A673 (cell line): ENCODE measurements around the gene FHIT. TPM values are rescaled to one million over a fixed set of nuclear protein-coding genes. Genes with fewer than 3 reads are reported as not detected.

Experiments used
- BruUV-seq: library from RNA; stranded (reverse); fragments of 400-500 nt; replicated peaks from 2 replicates; lab custom pipeline; 2021; lab: Mats Ljungman, UMichigan
- CTCF ChIA-PET: fragments of 300-600 bp; sonication (Branson Sonifier 250); formaldehyde crosslinking; loops from one replicate; lab custom pipeline; 2022; ENCODE audit warnings: antibody characterized with exemption; lab: Charles Lee
- POLR2A ChIA-PET: fragments of 300-600 bp; sonication (Branson Sonifier 250); formaldehyde crosslinking; loops from one replicate; lab custom pipeline; 2022; ENCODE audit warnings: antibody characterized with exemption; ENCODE audit not compliant: low non-redundant PET; lab: Charles Lee
- DNase-seq: peaks from one replicate; pipeline ENCODE4 v3.0.0-alpha.2; 2015; ENCODE audit warnings: low spot score
- H3K27ac ChIP-seq: fragments of 200-600 bp; sonication (generic); 2 replicates; pipeline ENCODE4 v1.5.1; 2016; ENCODE audit warnings: mixed run types, low read depth, mild to moderate bottlenecking, mixed read lengths, antibody characterized with exemption, low read length; ENCODE audit not compliant: poor library complexity, severe bottlenecking
- H3K27me3 ChIP-seq: fragments of 200-600 bp; sonication (generic); replicated peaks from 2 replicates; pipeline ENCODE4 v1.6.1; 2017; ENCODE audit warnings: mixed run types, low read depth, mild to moderate bottlenecking, mixed read lengths, antibody characterized with exemption, low read length; ENCODE audit not compliant: insufficient read depth, poor library complexity
- H3K36me3 ChIP-seq: fragments of 200-600 bp; sonication (generic); 2 replicates; pipeline ENCODE4 v1.6.1; 2016; ENCODE audit warnings: mixed run types, mild to moderate bottlenecking, mixed read lengths, antibody characterized with exemption, low read length; ENCODE audit not compliant: insufficient read depth, poor library complexity, severe bottlenecking
- H3K4me1 ChIP-seq: fragments of 200-600 bp; sonication (generic); 2 replicates; pipeline ENCODE4 v1.6.1; 2017; ENCODE audit warnings: mixed run types, mild to moderate bottlenecking, mixed read lengths, antibody characterized with exemption, low read length; ENCODE audit not compliant: insufficient read depth, poor library complexity, severe bottlenecking
- H3K4me3 ChIP-seq: fragments of 200-600 bp; sonication (generic); 2 replicates; pipeline ENCODE4 v1.5.1; 2016; ENCODE audit warnings: low read depth, mixed run types, mild to moderate bottlenecking, mixed read lengths, low read length; ENCODE audit not compliant: poor library complexity, severe bottlenecking
- H3K9me3 ChIP-seq: fragments of 200-600 bp; sonication (generic); 2 replicates; pipeline ENCODE4 v1.6.1; 2016; ENCODE audit warnings: mixed run types, low read depth, mild to moderate bottlenecking, mixed read lengths, antibody characterized with exemption, low read length; ENCODE audit not compliant: poor library complexity, severe bottlenecking
- CTCF ChIP-seq: fragments of 300-800, 200-600 bp; sonication (generic); conservative IDR thresholded peaks from 2 replicates; pipeline ENCODE4 v1.5.1; 2017; ENCODE audit warnings: low read depth, mild to moderate bottlenecking, antibody characterized with exemption, low read length, moderate library complexity, mixed read lengths
- EZH2 ChIP-seq: fragments of 200-600 bp; sonication (generic); IDR thresholded peaks from 2 replicates; pipeline ENCODE4 v1.6.1; 2017; ENCODE audit warnings: borderline replicate concordance, low read depth, mild to moderate bottlenecking, mixed read lengths, antibody characterized with exemption, low read length; ENCODE audit not compliant: poor library complexity, severe bottlenecking
- intact Hi-C: fragments of 100-400 bp; cut with micrococcal nuclease; formaldehyde crosslinking; loops from one replicate; pipeline ENCODE4 v1.10.0; 2022; ENCODE audit not compliant: unreplicated experiment
- total RNA-seq: library from RNA; stranded (reverse); gene quantifications from 2 replicates; pipeline ENCODE4 v1.2.3, GENCODE V29; 2021

The FHIT gene
- total RNA-seq, 1 experiment from 2014 or later: not detected

- H3K9me3 ChIP-seq: no peaks in the 10 kb centered on the region
- H3K4me1 ChIP-seq: no peaks in the 10 kb centered on the region
Measured at GRCh38 chr3:59730591-59730990, 1520.7 kb downstream of the FHIT start.

GRCh38 chr3:59728587-59728908, 1522.7 kb downstream of the FHIT start:
- Histone ChIP-seq H3K27me3 (no peaks in the 10 kb centered on the region), H3K4me1 (no peaks in the 10 kb centered on the region), H3K36me3 (no peaks in the 10 kb centered on the region), H3K27ac (no peak overlapping the region), H3K9me3 (no peaks in the 10 kb centered on the region), H3K4me3 (no peak overlapping the region)
- no peak for DNase-seq
- no TSS peak for BruUV-seq
- intact Hi-C loops: no loop called here
- POLR2A ChIA-PET: no interaction called here
- no peak for TF ChIP-seq CTCF
- no peak for TF ChIP-seq EZH2
- CTCF ChIA-PET: no interaction called here

More at GRCh38 chr3:59730591-59730990, 1520.7 kb downstream of the FHIT start:
- Histone ChIP-seq H3K36me3 (no peaks in the 10 kb centered on the region), H3K27ac (no peak overlapping the region), H3K4me3 (no peak overlapping the region), H3K27me3 (no peaks in the 10 kb centered on the region)
- no peak for TF ChIP-seq CTCF
- no peak for TF ChIP-seq EZH2
- ChIA-PET CTCF (no interaction called here), POLR2A (no interaction called here)
- BruUV-seq: no TSS peak
- intact Hi-C loops: no loop called here
- no peak for DNase-seq

- DNase-seq: no peak
Measured at GRCh38 chr3:59727902-59728586, 1523.2 kb downstream of the FHIT start.

More at GRCh38 chr3:59727902-59728586, 1523.2 kb downstream of the FHIT start:
- ChIA-PET CTCF (no interaction called here), POLR2A (no interaction called here)
- Histone ChIP-seq H3K9me3 (no peaks in the 10 kb centered on the region), H3K36me3 (no peaks in the 10 kb centered on the region), H3K4me1 (no peaks in the 10 kb centered on the region), H3K4me3 (no peak overlapping the region), H3K27ac (no peak overlapping the region), H3K27me3 (no peaks in the 10 kb centered on the region)
- intact Hi-C loops: no loop called here
- TF ChIP-seq CTCF (no peak), EZH2 (no peak)
- BruUV-seq: no TSS peak
